PC-9 (cell line): ENCODE data around the gene RTN4R. TPM values are rescaled to one million over a fixed set of nuclear protein-coding genes. Genes with fewer than 3 reads are reported as not detected.

Experiments used
- BruUV-seq: library from RNA; stranded (reverse); fragments of 400-500 nt; replicated peaks from 2 replicates; lab custom pipeline; 2021; lab: Mats Ljungman, UMichigan
- CTCF ChIA-PET: fragments of 300-600 bp; sonication (Branson Sonifier 250); formaldehyde crosslinking; loops from one replicate; lab custom pipeline; 2022; ENCODE audit warnings: antibody characterized with exemption; lab: Charles Lee
- POLR2A ChIA-PET: fragments of 300-600 bp; sonication (Branson Sonifier 250); formaldehyde crosslinking; loops from one replicate; lab custom pipeline; 2022; ENCODE audit warnings: antibody characterized with exemption; ENCODE audit not compliant: unreplicated experiment; lab: Charles Lee
- DNase-seq, 2 experiments: peaks; one replicate each; pipeline versions ENCODE4 v3.0.0 to v3.0.0-alpha.2; 2015 to 2022; ENCODE audit warnings: mixed read lengths in 1 of 2
- H2AFZ ChIP-seq: fragments of 200-600 bp; sonication (generic); 2 replicates; pipeline ENCODE4 v1.8.1; 2017; ENCODE audit warnings: antibody characterized with exemption
- H3F3A ChIP-seq: fragments of 200-600 bp; sonication (generic); 2 replicates; pipeline ENCODE4 v1.8.1; 2017; ENCODE audit warnings: antibody characterized with exemption, mild to moderate bottlenecking, low read depth; ENCODE audit not compliant: insufficient read depth
- H3K27ac ChIP-seq: fragments of 200-600 bp; sonication (generic); 2 replicates; pipeline ENCODE4 v1.6.1; 2016; ENCODE audit warnings: mixed run types
- H3K27me3 ChIP-seq: fragments of 200-600 bp; sonication (generic); 2 replicates; pipeline ENCODE4 v1.6.1; 2016; ENCODE audit warnings: low read depth, mixed run types; ENCODE audit not compliant: insufficient read depth
- H3K36me3 ChIP-seq: fragments of 200-600 bp; sonication (generic); 2 replicates; pipeline ENCODE4 v1.6.1; 2016; ENCODE audit warnings: low read depth, mixed run types
- H3K4me1 ChIP-seq: fragments of 200-600 bp; sonication (generic); replicated peaks from 2 replicates; pipeline ENCODE4 v1.6.1; 2016; ENCODE audit warnings: mixed run types; ENCODE audit not compliant: insufficient read depth
- H3K4me2 ChIP-seq: fragments of 200-600 bp; sonication (generic); 2 replicates; pipeline ENCODE4 v1.6.1; 2017; ENCODE audit warnings: mixed run types
- H3K4me3 ChIP-seq: fragments of 200-600 bp; sonication (generic); 2 replicates; pipeline ENCODE4 v1.6.1; 2016; ENCODE audit warnings: mixed run types
- H3K79me2 ChIP-seq: fragments of 200-600 bp; sonication (generic); 2 replicates; pipeline ENCODE4 v1.6.1; 2017; ENCODE audit warnings: low read depth, mixed run types
- H3K9me2 ChIP-seq: fragments of 200-600 bp; sonication (generic); 2 replicates; pipeline ENCODE4 v1.8.1; 2017; ENCODE audit warnings: mild to moderate bottlenecking; ENCODE audit not compliant: insufficient read depth
- H3K9me3 ChIP-seq: fragments of 200-600 bp; sonication (generic); 2 replicates; pipeline ENCODE4 v1.8.1; 2016; ENCODE audit warnings: low read depth; ENCODE audit not compliant: insufficient read depth
- H4K20me1 ChIP-seq: fragments of 200-600 bp; sonication (generic); 2 replicates; pipeline ENCODE4 v1.8.1; 2017; ENCODE audit not compliant: insufficient read depth
- EZH2 ChIP-seq: fragments of 200-600 bp; sonication (generic); IDR thresholded peaks from 2 replicates; pipeline ENCODE4 v1.8.0; 2017; ENCODE audit warnings: antibody characterized with exemption, low read depth
- intact Hi-C: fragments of 100-400 bp; cut with micrococcal nuclease; formaldehyde crosslinking; loops from one replicate; pipeline ENCODE4 v1.10.0; 2022; ENCODE audit not compliant: unreplicated experiment
- total RNA-seq: library from RNA; stranded (reverse); gene quantifications from 2 replicates; pipeline ENCODE4 v1.2.3, GENCODE V29; 2021
- TF ChIP-seq, protein P1 (sequence below): fragments of 200-600 bp; sonication (generic); conservative IDR thresholded peaks from 2 replicates; pipeline ENCODE4 v1.6.1; 2017; ENCODE audit warnings: mixed run types, antibody characterized with exemption, mild to moderate bottlenecking, moderate library complexity

The RTN4R gene
- total RNA-seq, 1 experiment from 2014 or later = 5.0 TPM

GRCh38 chr22:20261848-20262581 lies 6.1 kb downstream of the RTN4R start:
- Histone ChIP-seq H3K27me3 (no peaks in the 10 kb centered on the region), H4K20me1 (no peaks in the 10 kb centered on the region), H2AFZ (no peak overlapping the region), H3F3A (no peaks in the 10 kb centered on the region), H3K4me2 (no peak overlapping the region), H3K9me3 (no peaks in the 10 kb centered on the region), H3K27ac (no peak overlapping the region), H3K4me1 (no peaks in the 10 kb centered on the region), H3K4me3 (no peak overlapping the region), H3K36me3 (no peaks in the 10 kb centered on the region), H3K79me2 (no peaks in the 10 kb centered on the region), H3K9me2 (no peaks in the 10 kb centered on the region)
- TF ChIP-seq EZH2 = no peak
- TF ChIP-seq, protein P1, sequence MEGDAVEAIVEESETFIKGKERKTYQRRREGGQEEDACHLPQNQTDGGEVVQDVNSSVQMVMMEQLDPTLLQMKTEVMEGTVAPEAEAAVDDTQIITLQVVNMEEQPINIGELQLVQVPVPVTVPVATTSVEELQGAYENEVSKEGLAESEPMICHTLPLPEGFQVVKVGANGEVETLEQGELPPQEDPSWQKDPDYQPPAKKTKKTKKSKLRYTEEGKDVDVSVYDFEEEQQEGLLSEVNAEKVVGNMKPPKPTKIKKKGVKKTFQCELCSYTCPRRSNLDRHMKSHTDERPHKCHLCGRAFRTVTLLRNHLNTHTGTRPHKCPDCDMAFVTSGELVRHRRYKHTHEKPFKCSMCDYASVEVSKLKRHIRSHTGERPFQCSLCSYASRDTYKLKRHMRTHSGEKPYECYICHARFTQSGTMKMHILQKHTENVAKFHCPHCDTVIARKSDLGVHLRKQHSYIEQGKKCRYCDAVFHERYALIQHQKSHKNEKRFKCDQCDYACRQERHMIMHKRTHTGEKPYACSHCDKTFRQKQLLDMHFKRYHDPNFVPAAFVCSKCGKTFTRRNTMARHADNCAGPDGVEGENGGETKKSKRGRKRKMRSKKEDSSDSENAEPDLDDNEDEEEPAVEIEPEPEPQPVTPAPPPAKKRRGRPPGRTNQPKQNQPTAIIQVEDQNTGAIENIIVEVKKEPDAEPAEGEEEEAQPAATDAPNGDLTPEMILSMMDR = no peak
- ChIA-PET CTCF (no interaction called here), POLR2A (no interaction called here)
- no peak for DNase-seq
- BruUV-seq = no TSS peak
- intact Hi-C loops = no loop called here

DNA sequence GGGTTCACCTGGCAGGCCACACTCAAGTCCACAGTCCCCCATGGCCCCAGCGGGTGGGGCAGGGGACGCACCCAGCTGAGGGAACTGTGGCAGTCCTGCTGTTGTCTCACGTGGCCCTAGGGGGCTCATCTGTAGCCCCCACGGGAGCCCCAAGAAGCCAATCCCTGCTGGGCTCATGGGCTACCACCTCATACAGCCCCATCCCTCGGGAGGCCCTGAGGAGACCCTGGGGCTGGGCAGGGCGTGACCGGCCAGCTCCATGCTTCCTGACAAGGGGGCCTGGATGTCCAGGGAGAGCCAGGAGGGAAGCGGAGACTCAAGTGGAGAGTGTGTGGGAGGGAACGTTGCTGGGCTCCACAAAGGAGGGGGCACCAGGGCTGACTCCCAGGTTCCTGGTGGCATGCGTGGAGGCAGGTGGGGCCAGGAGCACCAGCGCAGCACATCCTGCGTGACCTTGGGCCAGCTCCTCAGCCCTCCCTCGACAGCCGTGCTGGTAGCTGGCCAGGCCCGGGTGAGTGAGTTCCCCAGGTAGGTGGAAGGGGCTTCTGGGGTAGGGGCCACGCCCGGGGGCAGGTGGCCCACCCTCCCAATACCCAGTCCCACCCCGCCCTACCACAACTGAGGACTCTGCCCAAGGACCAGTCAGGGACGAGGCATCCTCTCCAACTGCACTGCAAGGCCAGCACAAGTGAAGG lies 7.9 kb downstream of the RTN4R start:
- CTCF ChIA-PET = interaction anchor here (0.5 kb wide), 1 partner anchor 44 kb away, joined by 7 read pairs; no protein-coding TSS in a partner anchor

DNA sequence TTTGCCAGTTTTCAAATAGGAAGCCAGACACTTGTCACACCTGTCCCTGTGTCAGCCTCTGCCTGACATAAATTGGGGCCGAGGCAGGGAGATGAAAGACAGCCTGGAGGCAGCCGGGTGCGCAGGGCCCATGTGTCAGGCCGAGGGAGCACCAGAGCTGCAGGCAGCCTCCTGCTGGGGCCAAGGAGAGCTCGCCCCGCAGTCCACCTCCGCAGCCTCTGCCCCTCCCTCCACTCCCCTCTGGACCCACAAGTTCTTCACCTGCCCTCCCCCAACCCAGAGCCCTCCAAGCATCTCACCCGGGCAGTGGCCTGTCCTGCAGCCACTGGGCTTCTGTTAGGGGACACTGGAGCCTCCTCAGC lies 8.8 kb downstream of the RTN4R start:
- Histone ChIP-seq H3K27me3 (no peaks in the 10 kb centered on the region), H3K27ac (no peak overlapping the region), H3K79me2 (no peaks in the 10 kb centered on the region), H3K9me2 (no peaks in the 10 kb centered on the region), H4K20me1 (no peaks in the 10 kb centered on the region), H3K36me3 (no peaks in the 10 kb centered on the region), H3F3A (no peaks in the 10 kb centered on the region), H3K4me3 (no peak overlapping the region), H3K4me2 (no peak overlapping the region), H3K9me3 (no peaks in the 10 kb centered on the region), H2AFZ (no peak overlapping the region), H3K4me1 (no peaks in the 10 kb centered on the region)
- DNase-seq = no peak
- intact Hi-C loops = no loop called here
- BruUV-seq = no TSS peak
- ChIA-PET POLR2A (no interaction called here), CTCF (interaction anchor here (0.5 kb wide), 1 partner anchor 45 kb away, joined by 7 read pairs; no protein-coding TSS in a partner anchor)
- no peak for TF ChIP-seq EZH2
- TF ChIP-seq, protein P1 = no peak

More for the DNA sequence above, 7.9 kb downstream of the RTN4R start:
- H3K9me2 ChIP-seq = no peaks in the 10 kb centered on the region
- H3F3A ChIP-seq = no peaks in the 10 kb centered on the region
- H4K20me1 ChIP-seq = no peaks in the 10 kb centered on the region
- no peaks in the 10 kb centered on the region for H3K27me3 ChIP-seq
- POLR2A ChIA-PET = no interaction called here
- BruUV-seq = no TSS peak
- no peaks in the 10 kb centered on the region for H3K9me3 ChIP-seq
- no peaks in the 10 kb centered on the region for H3K79me2 ChIP-seq
- no peak overlapping the region for H2AFZ ChIP-seq
- H3K4me1 ChIP-seq = no peaks in the 10 kb centered on the region
- H3K4me3 ChIP-seq = no peak overlapping the region
- H3K4me2 ChIP-seq = no peak overlapping the region
- no peak for DNase-seq
- H3K36me3 ChIP-seq = no peaks in the 10 kb centered on the region
- no peak overlapping the region for H3K27ac ChIP-seq
- no peak for TF ChIP-seq EZH2
- TF ChIP-seq, protein P1 = no peak
- intact Hi-C loops = no loop called here
